ENCODE results near the gene SRF.

DNA sequence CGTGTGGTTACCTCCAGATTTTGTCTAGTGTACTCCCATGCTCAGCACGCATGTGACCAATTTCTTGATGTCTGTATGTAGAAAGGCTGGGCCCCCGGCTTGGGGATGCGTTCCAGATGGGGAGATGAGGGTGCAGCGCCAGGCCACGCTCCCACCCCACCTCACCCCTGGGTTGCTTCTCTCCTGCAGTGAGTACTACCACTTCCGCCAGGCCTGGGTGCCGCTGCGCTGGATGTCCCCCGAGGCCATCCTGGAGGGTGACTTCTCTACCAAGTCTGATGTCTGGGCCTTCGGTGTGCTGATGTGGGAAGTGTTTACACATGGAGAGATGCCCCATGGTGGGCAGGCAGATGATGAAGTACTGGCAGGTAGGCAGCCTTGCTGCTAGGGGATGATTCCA lies 11.5 kb upstream of the SRF start:
- TF ChIP-seq POLR2AphosphoS5 (IDR thresholded peaks at IDR 0.05; ENCODE audit: low read depth, low read length): no peak
- no peak for TF ChIP-seq SIN3A (IDR thresholded peaks at IDR 0.05; ENCODE audit: borderline replicate concordance, insufficient read depth, low read length)
- TF ChIP-seq TAF1 (IDR thresholded peaks at IDR 0.05; ENCODE audit: borderline replicate concordance, insufficient read depth, low read length): no peak
- TF ChIP-seq, protein P1, sequence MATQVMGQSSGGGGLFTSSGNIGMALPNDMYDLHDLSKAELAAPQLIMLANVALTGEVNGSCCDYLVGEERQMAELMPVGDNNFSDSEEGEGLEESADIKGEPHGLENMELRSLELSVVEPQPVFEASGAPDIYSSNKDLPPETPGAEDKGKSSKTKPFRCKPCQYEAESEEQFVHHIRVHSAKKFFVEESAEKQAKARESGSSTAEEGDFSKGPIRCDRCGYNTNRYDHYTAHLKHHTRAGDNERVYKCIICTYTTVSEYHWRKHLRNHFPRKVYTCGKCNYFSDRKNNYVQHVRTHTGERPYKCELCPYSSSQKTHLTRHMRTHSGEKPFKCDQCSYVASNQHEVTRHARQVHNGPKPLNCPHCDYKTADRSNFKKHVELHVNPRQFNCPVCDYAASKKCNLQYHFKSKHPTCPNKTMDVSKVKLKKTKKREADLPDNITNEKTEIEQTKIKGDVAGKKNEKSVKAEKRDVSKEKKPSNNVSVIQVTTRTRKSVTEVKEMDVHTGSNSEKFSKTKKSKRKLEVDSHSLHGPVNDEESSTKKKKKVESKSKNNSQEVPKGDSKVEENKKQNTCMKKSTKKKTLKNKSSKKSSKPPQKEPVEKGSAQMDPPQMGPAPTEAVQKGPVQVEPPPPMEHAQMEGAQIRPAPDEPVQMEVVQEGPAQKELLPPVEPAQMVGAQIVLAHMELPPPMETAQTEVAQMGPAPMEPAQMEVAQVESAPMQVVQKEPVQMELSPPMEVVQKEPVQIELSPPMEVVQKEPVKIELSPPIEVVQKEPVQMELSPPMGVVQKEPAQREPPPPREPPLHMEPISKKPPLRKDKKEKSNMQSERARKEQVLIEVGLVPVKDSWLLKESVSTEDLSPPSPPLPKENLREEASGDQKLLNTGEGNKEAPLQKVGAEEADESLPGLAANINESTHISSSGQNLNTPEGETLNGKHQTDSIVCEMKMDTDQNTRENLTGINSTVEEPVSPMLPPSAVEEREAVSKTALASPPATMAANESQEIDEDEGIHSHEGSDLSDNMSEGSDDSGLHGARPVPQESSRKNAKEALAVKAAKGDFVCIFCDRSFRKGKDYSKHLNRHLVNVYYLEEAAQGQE (IDR thresholded peaks at IDR 0.05; ENCODE audit: insufficient read depth in 1 of 2, low read depth in 2 of 2, low read length in 2 of 2): no peak
- no peak for TF ChIP-seq FOXP2 (optimal IDR thresholded peaks at IDR 0.05; ENCODE audit: borderline replicate concordance, extremely low read depth, extremely low read length, insufficient read depth)
